MM.1S (cell line): ENCODE measurements around the gene SCUBE1.

Experiments
- CTCF ChIP-seq: fragments of 300-600 bp; sonication (generic); IDR thresholded peaks from 2 replicates; pipeline ENCODE4 v1.5.1; 2016; ENCODE audit warnings: antibody characterized with exemption, low read length, mixed read lengths
- EZH2 ChIP-seq: fragments of 300-600 bp; sonication (generic); optimal IDR thresholded peaks from 2 replicates; pipeline ENCODE3; 2017; ENCODE audit warnings: low read depth, mild to moderate bottlenecking, antibody characterized with exemption, low read length, mixed read lengths
- EZH2phosphoT487 ChIP-seq: fragments of 300-600 bp; sonication (generic); IDR thresholded peaks from 2 replicates; pipeline ENCODE4 v1.6.1; 2018; ENCODE audit warnings: antibody characterized with exemption, low read length

GRCh38 chr22:43315687-43316217, 27.4 kb downstream of the SCUBE1 start:
- no peak for TF ChIP-seq CTCF
- TF ChIP-seq EZH2 = no peak
- no peak for TF ChIP-seq EZH2phosphoT487
